ENCODE results near the gene COMMD1.

Gene COMMD1

DNA sequence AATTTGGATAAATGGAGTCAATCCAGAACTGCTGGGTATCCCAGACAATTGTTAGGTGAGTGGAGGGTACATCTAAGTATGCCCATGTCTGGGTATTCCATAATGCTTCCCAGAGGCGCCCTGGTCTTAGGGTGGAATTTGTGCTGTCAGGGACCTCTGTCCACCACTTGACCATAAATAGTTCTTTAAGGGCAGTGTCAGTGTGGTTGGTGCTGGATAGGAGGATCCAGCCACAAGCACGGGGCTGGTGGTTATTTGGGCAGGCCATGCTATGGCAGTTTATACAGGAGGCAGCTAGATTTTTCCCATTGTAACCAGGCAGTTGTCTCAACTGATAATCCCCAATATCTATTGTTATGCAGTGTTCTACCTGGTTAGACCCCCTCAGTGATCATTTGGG, 186.0 kb downstream of the COMMD1 start (continued):
- TF ChIP-seq, protein P1, sequence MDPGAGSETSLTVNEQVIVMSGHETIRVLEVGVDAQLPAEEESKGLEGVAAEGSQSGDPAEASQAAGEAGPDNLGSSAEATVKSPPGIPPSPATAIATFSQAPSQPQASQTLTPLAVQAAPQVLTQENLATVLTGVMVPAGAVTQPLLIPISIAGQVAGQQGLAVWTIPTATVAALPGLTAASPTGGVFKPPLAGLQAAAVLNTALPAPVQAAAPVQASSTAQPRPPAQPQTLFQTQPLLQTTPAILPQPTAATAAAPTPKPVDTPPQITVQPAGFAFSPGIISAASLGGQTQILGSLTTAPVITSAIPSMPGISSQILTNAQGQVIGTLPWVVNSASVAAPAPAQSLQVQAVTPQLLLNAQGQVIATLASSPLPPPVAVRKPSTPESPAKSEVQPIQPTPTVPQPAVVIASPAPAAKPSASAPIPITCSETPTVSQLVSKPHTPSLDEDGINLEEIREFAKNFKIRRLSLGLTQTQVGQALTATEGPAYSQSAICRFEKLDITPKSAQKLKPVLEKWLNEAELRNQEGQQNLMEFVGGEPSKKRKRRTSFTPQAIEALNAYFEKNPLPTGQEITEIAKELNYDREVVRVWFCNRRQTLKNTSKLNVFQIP (CRISPR knock-in tag; IDR thresholded peaks at IDR 0.05; ENCODE audit: borderline replicate concordance, low read depth) = no peak
- TF ChIP-seq ZNF8 (CRISPR knock-in tag; IDR thresholded peaks at IDR 0.05) (no peak), ZFP3 (CRISPR knock-in tag; IDR thresholded peaks at IDR 0.05) (no peak), ZNF70 (CRISPR knock-in tag; IDR thresholded peaks at IDR 0.05) (no peak), RARB (CRISPR knock-in tag; IDR thresholded peaks at IDR 0.05) (no peak)

DNA sequence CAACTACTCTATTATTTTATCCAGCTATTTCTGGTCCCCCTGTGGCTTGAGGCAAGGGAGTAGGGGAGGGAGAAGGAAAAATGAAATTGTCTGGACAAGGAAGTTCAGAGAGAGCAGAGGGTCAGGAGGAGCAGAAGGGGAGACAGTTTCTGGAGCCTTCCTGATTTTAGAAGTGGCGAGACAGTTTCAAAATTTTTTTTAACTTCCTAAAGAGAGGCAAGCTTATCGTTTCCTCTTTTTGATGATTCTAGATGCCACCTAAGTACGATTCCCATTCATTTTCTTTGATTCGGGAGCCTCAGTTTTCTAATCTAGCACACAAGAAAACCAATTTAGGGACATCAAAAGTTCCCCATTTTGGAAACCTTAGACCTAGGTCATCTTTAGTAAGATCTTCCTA, 193.6 kb downstream of the COMMD1 start:
- ATAC-seq = no peak
- TF ChIP-seq, protein P2, sequence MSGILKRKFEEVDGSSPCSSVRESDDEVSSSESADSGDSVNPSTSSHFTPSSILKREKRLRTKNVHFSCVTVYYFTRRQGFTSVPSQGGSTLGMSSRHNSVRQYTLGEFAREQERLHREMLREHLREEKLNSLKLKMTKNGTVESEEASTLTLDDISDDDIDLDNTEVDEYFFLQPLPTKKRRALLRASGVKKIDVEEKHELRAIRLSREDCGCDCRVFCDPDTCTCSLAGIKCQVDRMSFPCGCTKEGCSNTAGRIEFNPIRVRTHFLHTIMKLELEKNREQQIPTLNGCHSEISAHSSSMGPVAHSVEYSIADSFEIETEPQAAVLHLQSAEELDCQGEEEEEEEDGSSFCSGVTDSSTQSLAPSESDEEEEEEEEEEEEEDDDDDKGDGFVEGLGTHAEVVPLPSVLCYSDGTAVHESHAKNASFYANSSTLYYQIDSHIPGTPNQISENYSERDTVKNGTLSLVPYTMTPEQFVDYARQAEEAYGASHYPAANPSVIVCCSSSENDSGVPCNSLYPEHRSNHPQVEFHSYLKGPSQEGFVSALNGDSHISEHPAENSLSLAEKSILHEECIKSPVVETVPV (CRISPR knock-in tag; IDR thresholded peaks at IDR 0.05) = no peak
- TF ChIP-seq, protein P3, sequence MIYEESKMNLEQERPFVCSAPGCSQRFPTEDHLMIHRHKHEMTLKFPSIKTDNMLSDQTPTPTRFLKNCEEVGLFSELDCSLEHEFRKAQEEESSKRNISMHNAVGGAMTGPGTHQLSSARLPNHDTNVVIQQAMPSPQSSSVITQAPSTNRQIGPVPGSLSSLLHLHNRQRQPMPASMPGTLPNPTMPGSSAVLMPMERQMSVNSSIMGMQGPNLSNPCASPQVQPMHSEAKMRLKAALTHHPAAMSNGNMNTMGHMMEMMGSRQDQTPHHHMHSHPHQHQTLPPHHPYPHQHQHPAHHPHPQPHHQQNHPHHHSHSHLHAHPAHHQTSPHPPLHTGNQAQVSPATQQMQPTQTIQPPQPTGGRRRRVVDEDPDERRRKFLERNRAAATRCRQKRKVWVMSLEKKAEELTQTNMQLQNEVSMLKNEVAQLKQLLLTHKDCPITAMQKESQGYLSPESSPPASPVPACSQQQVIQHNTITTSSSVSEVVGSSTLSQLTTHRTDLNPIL (CRISPR knock-in tag; IDR thresholded peaks at IDR 0.05; ENCODE audit: low read depth) = no peak
- no peak for TF ChIP-seq ZFP30 (CRISPR knock-in tag; IDR thresholded peaks at IDR 0.05)
- no peak for TF ChIP-seq ZNF565 (CRISPR knock-in tag; conservative IDR thresholded peaks at IDR 0.05; ENCODE audit: low read depth)

DNA sequence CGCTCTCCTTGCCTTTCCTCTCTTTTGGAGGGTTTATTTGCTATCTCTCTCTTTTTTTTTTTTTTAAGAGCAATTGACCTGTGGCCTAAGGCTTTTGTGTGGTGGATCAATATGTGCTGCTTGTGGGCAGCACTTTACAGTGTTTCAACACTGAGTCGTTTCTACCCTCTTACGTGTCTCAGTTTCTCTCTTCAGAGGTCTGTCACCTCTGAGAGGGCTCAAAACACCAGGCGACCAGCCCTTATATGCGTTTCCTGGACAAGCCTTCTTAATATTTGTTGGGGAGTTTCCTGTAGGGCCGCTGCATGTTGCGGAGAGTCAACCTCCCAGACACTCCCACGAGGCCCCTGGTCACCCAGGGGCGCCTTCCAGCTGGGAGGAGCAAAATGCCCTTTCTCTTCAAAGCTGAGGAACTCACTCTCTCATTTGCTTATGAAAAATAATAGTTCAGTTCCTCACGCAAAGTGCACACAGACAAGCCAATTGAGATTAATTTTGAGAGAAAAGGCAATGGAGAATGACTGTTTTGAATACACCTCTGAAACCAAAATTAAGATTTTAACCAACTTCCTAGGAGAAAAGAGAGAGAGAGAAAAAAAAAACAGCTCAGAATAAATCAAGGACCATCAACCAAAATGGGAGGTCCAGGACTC, 194.2 kb downstream of the COMMD1 start:
- ATAC-seq = no peak

More for the DNA sequence above, 194.2 kb downstream of the COMMD1 start:
- TF ChIP-seq, protein P4, sequence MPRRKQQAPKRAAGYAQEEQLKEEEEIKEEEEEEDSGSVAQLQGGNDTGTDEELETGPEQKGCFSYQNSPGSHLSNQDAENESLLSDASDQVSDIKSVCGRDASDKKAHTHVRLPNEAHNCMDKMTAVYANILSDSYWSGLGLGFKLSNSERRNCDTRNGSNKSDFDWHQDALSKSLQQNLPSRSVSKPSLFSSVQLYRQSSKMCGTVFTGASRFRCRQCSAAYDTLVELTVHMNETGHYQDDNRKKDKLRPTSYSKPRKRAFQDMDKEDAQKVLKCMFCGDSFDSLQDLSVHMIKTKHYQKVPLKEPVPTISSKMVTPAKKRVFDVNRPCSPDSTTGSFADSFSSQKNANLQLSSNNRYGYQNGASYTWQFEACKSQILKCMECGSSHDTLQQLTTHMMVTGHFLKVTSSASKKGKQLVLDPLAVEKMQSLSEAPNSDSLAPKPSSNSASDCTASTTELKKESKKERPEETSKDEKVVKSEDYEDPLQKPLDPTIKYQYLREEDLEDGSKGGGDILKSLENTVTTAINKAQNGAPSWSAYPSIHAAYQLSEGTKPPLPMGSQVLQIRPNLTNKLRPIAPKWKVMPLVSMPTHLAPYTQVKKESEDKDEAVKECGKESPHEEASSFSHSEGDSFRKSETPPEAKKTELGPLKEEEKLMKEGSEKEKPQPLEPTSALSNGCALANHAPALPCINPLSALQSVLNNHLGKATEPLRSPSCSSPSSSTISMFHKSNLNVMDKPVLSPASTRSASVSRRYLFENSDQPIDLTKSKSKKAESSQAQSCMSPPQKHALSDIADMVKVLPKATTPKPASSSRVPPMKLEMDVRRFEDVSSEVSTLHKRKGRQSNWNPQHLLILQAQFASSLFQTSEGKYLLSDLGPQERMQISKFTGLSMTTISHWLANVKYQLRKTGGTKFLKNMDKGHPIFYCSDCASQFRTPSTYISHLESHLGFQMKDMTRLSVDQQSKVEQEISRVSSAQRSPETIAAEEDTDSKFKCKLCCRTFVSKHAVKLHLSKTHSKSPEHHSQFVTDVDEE (CRISPR knock-in tag; IDR thresholded peaks at IDR 0.05) = no peak
- TF ChIP-seq, protein P1 (CRISPR knock-in tag; IDR thresholded peaks at IDR 0.05; ENCODE audit: borderline replicate concordance, low read depth) = no peak
- TF ChIP-seq PPARA (CRISPR knock-in tag; IDR thresholded peaks at IDR 0.05; ENCODE audit: borderline replicate concordance) (no peak), RARB (CRISPR knock-in tag; IDR thresholded peaks at IDR 0.05) (no peak), SNAI2 (CRISPR knock-in tag; IDR thresholded peaks at IDR 0.05) (no peak), BACH2 (CRISPR knock-in tag; IDR thresholded peaks at IDR 0.05; ENCODE audit: borderline replicate concordance) (no peak), TOX (CRISPR knock-in tag; IDR thresholded peaks at IDR 0.05; ENCODE audit: borderline replicate concordance) (no peak), ZNF8 (CRISPR knock-in tag; IDR thresholded peaks at IDR 0.05) (no peak), ISL1 (CRISPR knock-in tag; IDR thresholded peaks at IDR 0.05) (no peak), GLIS3 (CRISPR knock-in tag; IDR thresholded peaks at IDR 0.05) (no peak), ZFP3 (CRISPR knock-in tag; IDR thresholded peaks at IDR 0.05) (no peak), ARNTL (CRISPR knock-in tag; IDR thresholded peaks at IDR 0.05; ENCODE audit: borderline replicate concordance, low read depth) (no peak), ZNF565 (CRISPR knock-in tag; conservative IDR thresholded peaks at IDR 0.05; ENCODE audit: low read depth) (no peak), CSDC2 (CRISPR knock-in tag; IDR thresholded peaks at IDR 0.05) (no peak), ESRRG (CRISPR knock-in tag; IDR thresholded peaks at IDR 0.05) (no peak), OSR1 (CRISPR knock-in tag; IDR thresholded peaks at IDR 0.05) (no peak), ZC3H10 (CRISPR knock-in tag; IDR thresholded peaks at IDR 0.05) (no peak)
- TF ChIP-seq, protein P2 (CRISPR knock-in tag; IDR thresholded peaks at IDR 0.05) = no peak
- TF ChIP-seq, protein P3 (CRISPR knock-in tag; IDR thresholded peaks at IDR 0.05; ENCODE audit: low read depth) = no peak
- TF ChIP-seq, protein P5, sequence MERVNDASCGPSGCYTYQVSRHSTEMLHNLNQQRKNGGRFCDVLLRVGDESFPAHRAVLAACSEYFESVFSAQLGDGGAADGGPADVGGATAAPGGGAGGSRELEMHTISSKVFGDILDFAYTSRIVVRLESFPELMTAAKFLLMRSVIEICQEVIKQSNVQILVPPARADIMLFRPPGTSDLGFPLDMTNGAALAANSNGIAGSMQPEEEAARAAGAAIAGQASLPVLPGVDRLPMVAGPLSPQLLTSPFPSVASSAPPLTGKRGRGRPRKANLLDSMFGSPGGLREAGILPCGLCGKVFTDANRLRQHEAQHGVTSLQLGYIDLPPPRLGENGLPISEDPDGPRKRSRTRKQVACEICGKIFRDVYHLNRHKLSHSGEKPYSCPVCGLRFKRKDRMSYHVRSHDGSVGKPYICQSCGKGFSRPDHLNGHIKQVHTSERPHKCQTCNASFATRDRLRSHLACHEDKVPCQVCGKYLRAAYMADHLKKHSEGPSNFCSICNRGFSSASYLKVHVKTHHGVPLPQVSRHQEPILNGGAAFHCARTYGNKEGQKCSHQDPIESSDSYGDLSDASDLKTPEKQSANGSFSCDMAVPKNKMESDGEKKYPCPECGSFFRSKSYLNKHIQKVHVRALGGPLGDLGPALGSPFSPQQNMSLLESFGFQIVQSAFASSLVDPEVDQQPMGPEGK (CRISPR knock-in tag; IDR thresholded peaks at IDR 0.05; ENCODE audit: borderline replicate concordance) = no peak

All from SK-N-SH treated with all-trans-retinoic acid at 6 μM for 48 hours (cell line).